Transverse colon (tissue), 4 donors: ENCODE measurements around the gene DGCR2. TPM values are rescaled to one million over a fixed set of nuclear protein-coding genes. Genes with fewer than 3 reads are reported as not detected.

Source experiments
- DNase-seq: peaks from one replicate; pipeline ENCODE4 v3.0.0-alpha.2; 2019
- H3K27ac ChIP-seq, 4 donors: fragments of 200-600 bp; sonication (generic); 2 replicates each; pipeline ENCODE4 v1.5.1; 2016 to 2018; ENCODE audit warnings: inconsistent platforms in 4 of 4
- H3K27me3 ChIP-seq: fragments of 200-600 bp; sonication (generic); 2 replicates; pipeline ENCODE4 v1.5.1; 2017; ENCODE audit warnings: inconsistent platforms
- H3K36me3 ChIP-seq, 4 donors: fragments of 200-600 bp; sonication (generic); 2 replicates each; pipeline ENCODE4 v1.5.1; 2017 to 2019; ENCODE audit warnings: inconsistent platforms in 4 of 4
- H3K4me1 ChIP-seq, 4 donors: fragments of 200-600 bp; sonication (generic); 2 replicates each; pipeline ENCODE4 v1.5.1; 2017 to 2020; ENCODE audit warnings: inconsistent platforms in 4 of 4
- H3K4me3 ChIP-seq, 4 donors: fragments of 200-600 bp; sonication (generic); 1 replicate in 1 of 4; 2 replicates in 3 of 4; pipeline versions ENCODE4 v1.5.1 to v1.6.1; 2017 to 2019; ENCODE audit warnings: inconsistent platforms in 4 of 4
- H3K9me3 ChIP-seq, 2 donors: fragments of 200-600 bp; sonication (generic); 2 replicates each; pipeline ENCODE4 v1.5.1; 2017 to 2019; ENCODE audit warnings: inconsistent platforms in 2 of 2
- CTCF ChIP-seq, 5 experiments: fragments of 200-600 bp in 3 of 5; fragments of 450-650 bp in 2 of 5; sonication (generic) in 3 of 5; IDR thresholded peaks; 1 replicate in 2 of 5; 2 replicates in 3 of 5; pipeline ENCODE4 v1.5.1; 2016 to 2017; ENCODE audit warnings: antibody characterized with exemption in 5 of 5, inconsistent platforms in 3 of 5, mild to moderate bottlenecking in 2 of 5, moderate library complexity in 1 of 5
- EP300 ChIP-seq: sonication (generic); formaldehyde crosslinking; IDR thresholded peaks from one replicate; pipeline ENCODE4 v1.6.1; 2017; ENCODE audit warnings: antibody characterized with exemption, low read depth
- POLR2A ChIP-seq: fragments of 450-650 bp; IDR thresholded peaks from one replicate; pipeline ENCODE4 v1.6.1; 2016; ENCODE audit warnings: antibody characterized with exemption, mild to moderate bottlenecking, moderate library complexity
- POLR2AphosphoS5 ChIP-seq, 3 donors: sonication (generic); formaldehyde crosslinking; IDR thresholded peaks; one replicate each; pipeline ENCODE4 v1.6.1; 2016; ENCODE audit warnings: antibody characterized with exemption in 3 of 3
- WGBS, 2 donors: methylation state at CpG; one replicate each; pipeline ENCODE4 v1.1.5; 2018; ENCODE audit warnings: low coverage in 1 of 2; 5-methylcytosine and 5-hydroxymethylcytosine counted together
- in situ Hi-C, 4 donors: fragments of 200-750 bp; cut with MboI; loops; one replicate each; pipeline versions ENCODE4 v1.15.0 to v1.15.1; 2017; ENCODE audit warnings: low sequenced_read_pairs in 3 of 4, low pct_ligation_motif_present in 1 of 4, low pct_unique_long_range_greater_than_20kb in 1 of 4
- intact Hi-C: fragments of 100-400 bp; cut with DNase I; formaldehyde crosslinking; loops from one replicate; pipeline ENCODE4 v1.15.1; 2023; ENCODE audit warnings: low total_unique reads
- total RNA-seq, 4 donors: library from RNA; depleted of rRNA; stranded (reverse); fragments of >200 nt; gene quantifications; one replicate each; pipeline ENCODE4 v1.1.0, GENCODE V29; 2016

The DGCR2 gene
- total RNA-seq, 4 donors from 2014 or later, result 71.6 to 106 (median 94.3) TPM

DNA sequence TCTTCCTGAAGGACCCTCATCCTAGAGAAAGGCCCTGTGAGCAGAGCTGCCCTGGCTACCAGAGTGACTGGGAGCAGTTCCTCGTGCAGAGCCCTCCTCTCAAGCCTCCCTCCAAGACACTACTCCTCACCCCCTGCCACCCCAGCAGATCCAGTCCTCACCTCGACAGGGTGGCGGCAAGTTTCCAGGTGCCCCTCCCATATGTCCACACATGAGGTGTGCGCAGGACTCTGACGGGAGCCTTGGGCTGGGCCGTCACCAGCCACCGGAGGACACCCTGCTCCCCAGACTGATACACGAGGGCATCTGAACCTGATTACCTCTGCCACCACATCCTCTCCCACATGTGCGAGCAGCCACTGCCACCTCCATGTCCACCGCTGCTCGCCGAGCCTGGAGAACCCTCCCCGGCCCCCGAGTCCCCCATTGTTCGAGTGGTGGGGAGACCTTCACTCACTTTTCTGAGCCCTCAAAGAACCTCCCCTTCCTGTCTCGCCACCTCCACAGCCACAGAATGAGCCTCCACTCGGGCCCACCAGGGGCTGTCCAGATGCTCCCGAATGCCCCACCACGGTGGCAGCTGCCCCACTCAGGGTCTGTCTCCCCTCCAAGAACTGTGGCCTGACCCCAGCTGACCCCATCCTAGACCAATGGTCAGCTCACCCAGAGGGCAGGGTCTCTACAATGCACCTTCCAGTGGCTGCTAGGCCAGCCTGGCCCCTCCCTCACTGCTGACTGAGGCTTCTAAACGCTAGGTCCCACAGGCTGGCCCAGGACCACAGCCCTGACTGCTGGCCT is 62.5 kb downstream of the DGCR2 start:
- peaks cover 0 to 33% (median 12%) of the 10 kb centered on the region in 4 donors for H3K36me3 ChIP-seq
- intact Hi-C loops (no loop called here), in situ Hi-C loops (no loop called here)
- no peak for DNase-seq
- no peak overlapping the region for H3K27ac ChIP-seq
- 87 to 93% methylated on average over 3 to 20 of the region's 20 CpGs for WGBS, 2 donors
- no peaks in the 10 kb centered on the region for H3K4me1 ChIP-seq
- H3K9me3 ChIP-seq, result no peaks in the 10 kb centered on the region
- no peaks in the 10 kb centered on the region for H3K27me3 ChIP-seq
- no peak overlapping the region for H3K4me3 ChIP-seq
- TF ChIP-seq EP300 (no peak), POLR2AphosphoS5 (IDR thresholded peaks at IDR 0.05) (no peak), CTCF (IDR thresholded peaks at IDR 0.05) (no peak), POLR2A (no peak)

DNA sequence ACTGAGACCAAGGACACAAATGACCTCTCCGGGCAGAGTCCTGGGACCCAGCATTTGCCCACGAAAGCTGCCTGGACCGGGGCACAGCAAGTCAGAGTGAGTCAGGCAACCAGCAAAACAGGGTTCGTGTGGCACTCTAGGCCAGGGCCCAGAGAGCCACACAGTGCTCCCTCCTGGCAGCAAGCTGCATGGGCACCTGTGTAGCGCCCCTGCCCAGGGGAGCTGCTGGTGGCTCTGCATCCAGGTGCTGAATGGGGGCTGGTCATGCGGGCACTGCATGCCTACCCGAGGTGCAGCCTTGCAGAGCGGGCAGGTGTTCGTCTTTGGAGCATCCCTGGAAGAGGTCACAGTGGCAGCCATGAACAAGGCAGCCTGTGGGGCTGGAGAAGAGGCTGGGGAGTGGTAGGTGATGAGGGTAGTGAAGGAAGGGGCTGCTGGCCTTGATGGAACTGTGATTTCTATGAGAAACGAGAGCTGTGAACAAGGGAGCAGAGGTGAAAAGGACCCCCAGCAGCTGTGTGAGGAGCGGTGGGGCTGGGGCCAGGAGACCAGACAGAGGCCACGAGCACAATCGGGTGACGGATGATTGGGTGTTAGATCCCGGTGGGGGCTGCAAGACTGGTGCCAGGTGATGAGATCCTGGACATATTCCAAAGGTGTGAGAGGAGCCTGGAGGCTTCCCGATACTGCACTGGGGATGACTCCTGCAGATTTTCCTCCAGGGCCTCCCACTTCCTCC is 63.3 kb downstream of the DGCR2 start:
- 92% methylated on average over 16 of the region's 16 CpGs; no CpG with 5 or more reads in 1 of the 2 donors for WGBS, 2 donors
- no peak overlapping the region for H3K27ac ChIP-seq
- peaks cover 0 to 31% (median 12%) of the 10 kb centered on the region in 4 donors for H3K36me3 ChIP-seq
- no peak overlapping the region for H3K4me3 ChIP-seq
- in situ Hi-C loops, result no loop called here
- no peaks in the 10 kb centered on the region for H3K4me1 ChIP-seq
- DNase-seq, result no peak
- H3K9me3 ChIP-seq, result no peaks in the 10 kb centered on the region
- no peaks in the 10 kb centered on the region for H3K27me3 ChIP-seq
- intact Hi-C loops, result no loop called here
- TF ChIP-seq POLR2A (no peak), EP300 (no peak), CTCF (IDR thresholded peaks at IDR 0.05) (no peak), POLR2AphosphoS5 (IDR thresholded peaks at IDR 0.05) (no peak)

GRCh38 chr22:19057999-19058491 is 64.2 kb downstream of the DGCR2 start:
- in situ Hi-C loops, result no loop called here
- 93% methylated on average over 4 of the region's 4 CpGs; no CpG with 5 or more reads in 1 of the 2 donors for WGBS, 2 donors
- intact Hi-C loops, result no loop called here
- Histone ChIP-seq H3K36me3 (peaks cover 0 to 31% (median 15%) of the 10 kb centered on the region in 4 donors), H3K27me3 (no peaks in the 10 kb centered on the region), H3K4me1 (no peaks in the 10 kb centered on the region), H3K4me3 (no peak overlapping the region), H3K9me3 (no peaks in the 10 kb centered on the region), H3K27ac (no peak overlapping the region)
- TF ChIP-seq EP300 (no peak), CTCF (IDR thresholded peaks at IDR 0.05) (no peak), POLR2AphosphoS5 (IDR thresholded peaks at IDR 0.05) (no peak), POLR2A (no peak)
- no peak for DNase-seq

DNA sequence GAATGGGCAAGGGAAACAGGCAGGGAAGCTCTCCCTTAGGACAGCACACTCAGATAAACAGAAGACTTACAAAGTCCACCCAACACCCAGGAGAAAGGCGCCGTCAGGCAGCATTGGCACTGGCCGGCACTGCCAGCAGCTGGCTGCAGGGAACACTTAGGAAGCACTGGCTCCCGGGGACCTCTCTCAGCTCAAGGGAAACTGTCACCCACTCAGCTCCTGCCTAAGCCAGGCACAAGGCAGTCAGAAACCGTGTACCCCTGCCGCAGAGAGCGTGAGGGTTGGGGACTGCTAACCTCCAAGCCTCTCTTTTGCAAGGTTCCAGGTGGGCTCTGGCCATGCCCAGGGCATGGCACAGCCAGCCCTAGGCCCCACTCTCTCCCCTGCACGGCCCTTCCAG is 64.7 kb downstream of the DGCR2 start:
- in situ Hi-C loops (no loop called here), intact Hi-C loops (no loop called here)
- WGBS, 2 donors, result 83 to 87% methylated on average over 7 to 8 of the region's 8 CpGs
- no peaks in the 10 kb centered on the region for H3K27me3 ChIP-seq
- peaks cover 0 to 34% (median 14%) of the 10 kb centered on the region in 4 donors for H3K36me3 ChIP-seq
- TF ChIP-seq EP300 (no peak), POLR2AphosphoS5 (IDR thresholded peaks at IDR 0.05) (no peak), CTCF (IDR thresholded peaks at IDR 0.05) (no peak), POLR2A (no peak)
- H3K9me3 ChIP-seq, result no peaks in the 10 kb centered on the region
- no peak overlapping the region for H3K27ac ChIP-seq
- no peak for DNase-seq
- H3K4me1 ChIP-seq, result no peaks in the 10 kb centered on the region
- H3K4me3 ChIP-seq, result no peak overlapping the region
